Hepatic stellate cell (primary cell): ENCODE measurements around the gene CTDSPL.
A peak's percentile ranks its signal among the peaks of the same experiment; 100 is the strongest.
"Not testable (repeated sequence)": the region's sequence is repeated elsewhere in the genome, so short reads cannot be mapped to it uniquely, and the experiment has no call there.

Experiments
- DNase-seq: peaks from one replicate; pipeline ENCODE4 v3.0.0; 2011; ENCODE audit warnings: low spot score

The CTDSPL gene

GRCh38 chr3:37861620-37862041 lies at the start of gene CTDSPL:
CTDSPL (plus strand) TSS chr3:37861880; CDS start chr3:37862200, 320 bp downstream.
- peak; percentile 79 for DNase-seq

DNA sequence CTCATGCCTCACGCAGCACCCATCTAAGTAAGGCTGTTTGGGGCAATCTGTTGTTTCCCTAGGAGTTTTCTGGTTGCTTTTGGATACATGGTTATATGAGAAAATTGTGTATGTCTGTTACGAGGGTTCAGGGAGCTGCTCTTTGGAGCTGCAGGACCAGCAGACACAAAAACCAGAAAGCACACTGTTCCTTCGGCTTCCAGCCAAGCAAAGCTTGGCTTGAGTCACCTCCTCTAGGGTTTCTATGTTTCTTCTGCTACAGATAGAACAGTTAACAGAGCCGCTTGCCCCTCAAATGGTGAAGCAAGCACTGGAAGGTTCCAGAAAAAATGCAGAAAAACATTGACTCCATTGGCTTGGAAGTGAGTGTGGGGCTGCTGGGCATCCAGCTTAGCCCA lies 49.2 kb upstream of the CTDSPL start:
- DNase-seq, result peak; percentile 39

- no peak for DNase-seq
These were observed 48.3 kb upstream of the CTDSPL start for GRCh38 chr3:37813403-37813802.

DNA sequence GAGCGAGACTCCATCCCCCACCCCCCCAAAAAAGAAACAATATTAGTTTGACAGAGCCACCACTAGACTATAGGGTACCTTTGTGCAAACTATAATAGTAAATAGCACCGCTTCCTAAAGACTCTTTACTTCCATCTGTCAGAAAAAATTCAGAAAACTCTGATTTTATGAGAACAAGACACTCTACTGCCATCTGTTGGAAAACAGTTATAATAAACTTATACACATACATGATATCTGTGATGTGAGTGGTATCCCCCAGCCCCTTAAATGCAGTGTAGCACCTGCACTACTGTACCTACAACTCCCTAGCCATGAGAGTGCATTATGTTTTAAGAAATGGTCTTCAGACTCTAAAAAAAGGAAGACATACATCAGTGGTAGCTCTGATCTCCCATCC lies 47.1 kb upstream of the CTDSPL start:
- DNase-seq, result no peak

GRCh38 chr3:37815156-37815555 lies 46.5 kb upstream of the CTDSPL start:
- DNase-seq, result not testable (repeated sequence)

GRCh38 chr3:37816271-37816670 lies 45.4 kb upstream of the CTDSPL start:
- DNase-seq, result no peak

GRCh38 chr3:37819591-37819990 lies 42.1 kb upstream of the CTDSPL start:
- no peak for DNase-seq

- no peak for DNase-seq
These were observed 41.4 kb upstream of the CTDSPL start for GRCh38 chr3:37820286-37820685.

DNA sequence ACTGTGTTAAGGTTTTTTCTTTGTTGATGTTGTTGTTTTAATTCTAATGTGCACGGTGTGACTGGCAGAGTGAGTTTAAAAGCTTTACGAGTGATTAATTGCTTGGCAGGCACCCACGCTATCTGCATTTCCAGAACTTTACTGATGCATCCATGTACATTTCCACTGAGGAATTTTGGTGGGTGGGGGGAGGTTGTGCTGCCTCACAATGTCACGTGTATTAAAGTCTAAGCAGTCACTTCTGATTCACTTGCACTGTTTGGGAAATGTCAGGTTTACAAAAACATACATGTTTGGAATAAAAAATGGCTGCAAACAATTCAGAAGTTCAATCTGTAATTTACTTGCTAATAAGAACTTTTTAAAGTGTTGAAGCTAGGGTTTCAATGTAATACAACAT lies 38.5 kb upstream of the CTDSPL start:
- DNase-seq, result no peak

- no peak for DNase-seq
These were observed 37.4 kb upstream of the CTDSPL start for GRCh38 chr3:37824090-37824953.

GRCh38 chr3:37824954-37825328 lies 36.7 kb upstream of the CTDSPL start:
- no peak for DNase-seq

DNA sequence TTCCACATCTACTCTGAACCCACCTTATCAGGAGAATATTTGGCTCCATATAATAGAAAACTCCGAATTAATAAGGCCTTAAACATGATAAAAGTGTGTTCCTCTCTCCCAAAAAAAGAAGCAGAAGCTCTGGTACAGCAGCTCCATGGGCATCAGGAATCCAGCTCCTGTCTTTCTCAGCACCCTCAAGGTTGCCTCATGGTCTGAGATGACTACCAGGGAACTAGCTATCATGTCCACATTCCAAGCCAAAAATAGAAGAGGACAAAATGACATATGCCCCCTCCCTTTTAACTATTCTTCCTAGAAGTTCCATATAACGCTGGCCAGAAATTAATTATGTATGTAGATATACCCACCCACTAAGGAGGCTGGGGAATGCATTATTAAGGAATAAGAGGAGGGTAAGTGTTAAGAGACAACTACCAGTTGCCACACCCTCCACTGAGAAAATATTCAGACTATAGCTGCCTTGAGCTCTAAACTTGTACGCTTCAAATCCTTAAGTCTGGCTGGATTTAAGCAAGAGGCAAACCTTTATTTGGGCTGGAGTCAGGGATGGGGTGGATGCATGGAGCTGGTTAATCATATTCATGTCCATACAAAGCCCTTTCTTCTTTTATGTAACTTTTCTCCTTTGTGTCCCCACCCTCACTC lies 35.8 kb upstream of the CTDSPL start:
- DNase-seq, result no peak

GRCh38 chr3:37826502-37826901 lies 35.2 kb upstream of the CTDSPL start:
- DNase-seq, result no peak

GRCh38 chr3:37826933-37827332 lies 34.7 kb upstream of the CTDSPL start:
- no peak for DNase-seq

GRCh38 chr3:37832480-37832879 lies 29.2 kb upstream of the CTDSPL start:
- DNase-seq, result no peak

DNA sequence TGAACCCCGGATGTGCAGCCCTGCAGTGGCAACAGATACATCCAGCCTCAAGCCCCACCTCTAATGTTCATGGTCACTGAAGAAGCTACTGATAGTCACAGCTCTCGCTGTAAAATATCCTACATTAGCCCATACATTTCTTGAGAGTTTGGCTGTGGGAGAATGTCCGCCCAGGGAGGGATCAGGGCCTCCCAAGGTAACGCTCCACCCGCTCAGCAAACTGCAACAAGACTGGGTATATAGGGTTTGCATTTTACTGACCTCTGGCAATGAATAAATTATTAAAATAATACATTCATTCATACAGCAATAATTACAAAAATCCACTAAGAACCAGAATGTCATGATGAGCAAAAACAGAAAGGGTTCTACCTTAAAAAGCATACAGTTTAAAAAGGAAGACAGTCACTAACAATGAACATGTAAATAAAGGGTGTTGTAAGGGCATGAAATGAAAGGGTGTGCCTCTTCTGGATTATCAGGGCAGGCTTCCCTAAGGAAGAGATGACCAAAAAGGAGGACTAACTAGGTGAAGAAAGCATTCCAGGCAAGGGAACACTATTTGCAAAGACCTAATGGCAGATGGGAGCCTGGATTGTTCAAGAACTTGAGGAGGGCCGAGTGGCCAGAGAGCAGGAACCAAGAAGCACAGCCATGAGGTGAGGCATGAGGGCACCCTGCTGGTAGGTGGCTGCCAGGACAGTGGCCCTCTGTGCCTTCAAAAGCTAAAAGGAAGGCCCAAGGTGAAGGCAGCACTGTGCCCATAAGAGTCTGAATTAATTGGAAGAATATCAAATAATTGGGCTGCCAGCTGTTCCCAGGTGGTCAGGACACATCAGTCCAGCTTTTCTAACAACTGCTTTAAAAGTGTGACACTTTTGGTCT lies 28.1 kb upstream of the CTDSPL start:
- DNase-seq, result no peak

- DNase-seq, result no peak
These were observed 25.1 kb upstream of the CTDSPL start for GRCh38 chr3:37836589-37836988.

GRCh38 chr3:37847689-37848088 lies 14.0 kb upstream of the CTDSPL start:
- no peak for DNase-seq

GRCh38 chr3:37849146-37849923 lies 12.3 kb upstream of the CTDSPL start:
- DNase-seq, result no peak

DNA sequence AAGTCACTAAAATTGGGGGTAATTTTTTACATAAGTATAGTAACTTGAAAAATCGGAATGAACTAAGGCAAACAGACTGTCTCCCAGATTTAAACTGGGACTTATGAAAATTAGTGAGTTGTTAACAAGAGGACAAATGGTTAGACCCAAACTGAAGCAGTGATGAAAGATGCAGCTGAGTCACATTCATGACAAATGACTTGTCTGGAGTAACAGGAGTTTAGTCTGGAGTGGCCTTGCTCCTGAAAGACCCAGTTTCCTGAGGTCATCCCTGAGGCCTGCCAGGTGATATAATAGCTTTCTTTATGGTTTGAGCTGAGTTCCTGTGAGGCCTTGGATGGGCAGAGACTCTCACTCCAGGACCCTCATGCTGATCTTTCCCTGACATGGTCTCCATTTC lies 9.6 kb upstream of the CTDSPL start:
- DNase-seq, result no peak

DNA sequence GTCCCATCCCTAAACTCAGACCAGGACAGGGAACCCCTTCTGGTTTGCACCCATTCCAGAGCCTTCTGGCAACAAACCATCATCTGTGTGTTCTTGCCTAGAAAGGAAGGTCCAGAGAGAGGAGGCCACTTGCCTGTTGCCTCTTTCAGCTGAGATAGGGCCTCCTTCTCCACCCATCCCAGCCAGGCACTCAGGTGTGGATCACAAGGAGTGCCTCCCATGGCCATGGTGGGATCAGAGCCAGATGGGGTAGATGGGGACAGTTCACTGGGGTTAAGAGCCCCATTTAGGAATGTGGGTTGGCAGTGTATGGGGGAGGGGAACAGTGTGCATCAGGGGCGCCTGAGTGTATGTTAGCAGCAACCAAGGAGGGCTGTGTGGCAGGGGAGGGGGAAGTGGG lies 8.9 kb upstream of the CTDSPL start:
- no peak for DNase-seq
